ENCODE data around the gene FBXW2. TPM values are rescaled to one million over a fixed set of nuclear protein-coding genes. Genes with fewer than 3 reads are reported as not detected.

FBXW2 gene
- total RNA-seq, 2 donors from 2014 or later, result 63.2 to 77.1 TPM

GRCh38 chr9:120837921-120838320 is 44.7 kb upstream of the FBXW2 start:
- Histone ChIP-seq H3K4me3 (ENCODE audit: low read length) (no peak overlapping the region), H3K4me1 (ENCODE audit: control insufficient read depth, insufficient read depth, low read length) (no peaks in the 10 kb centered on the region), H3K9me3 (ENCODE audit: control insufficient read depth, low read length) (no peaks in the 10 kb centered on the region), H3K9ac (ENCODE audit: extremely low read depth, low read length, poor library complexity, severe bottlenecking) (no peak overlapping the region), H3K36me3 (ENCODE audit: control insufficient read depth, insufficient read depth, low read length) (peaks cover 39% of the 10 kb centered on the region), H3K27ac (ENCODE audit: low read depth, low read length) (no peak overlapping the region), H3K27me3 (ENCODE audit: control insufficient read depth, insufficient read depth, low read length, poor library complexity, severe bottlenecking) (no peaks in the 10 kb centered on the region)
- Mint-ChIP-seq H3K4me1 (peaks cover 22% of the 10 kb centered on the region), H3K27ac (no peak overlapping the region), H3K27me3 (ENCODE audit: insufficient read depth) (no peaks in the 10 kb centered on the region), H3K36me3 (ENCODE audit: low read depth) (peaks cover 32% of the 10 kb centered on the region), H3K4me3 (no peak overlapping the region), H3K9me3 (no peaks in the 10 kb centered on the region)
- no peak for DNase-seq
- no peak for TF ChIP-seq CTCF (conservative IDR thresholded peaks at IDR 0.05)
- 97 to 100% methylated on average over 3 of the region's 3 CpGs for WGBS, 2 experiments (ENCODE audit: insufficient coverage in 1 of 2, insufficient read length in 1 of 2)

- peak overlapping the region; percentile 11 for H3K27ac Mint-ChIP-seq
- Histone ChIP-seq H3K4me1 (ENCODE audit: control insufficient read depth, insufficient read depth, low read length) (no peaks in the 10 kb centered on the region), H3K27ac (ENCODE audit: low read depth, low read length) (no peak overlapping the region), H3K27me3 (ENCODE audit: control insufficient read depth, insufficient read depth, low read length, poor library complexity, severe bottlenecking) (no peaks in the 10 kb centered on the region), H3K4me3 (ENCODE audit: low read length) (no peak overlapping the region), H3K36me3 (ENCODE audit: control insufficient read depth, insufficient read depth, low read length) (peaks cover 70% of the 10 kb centered on the region), H3K9me3 (ENCODE audit: control insufficient read depth, low read length) (no peaks in the 10 kb centered on the region), H3K9ac (ENCODE audit: extremely low read depth, low read length, poor library complexity, severe bottlenecking) (no peak overlapping the region)
- no peak overlapping the region for H3K4me3 Mint-ChIP-seq
- H3K9me3 Mint-ChIP-seq, result no peaks in the 10 kb centered on the region
- peaks cover 59% of the 10 kb centered on the region for H3K36me3 Mint-ChIP-seq (ENCODE audit: low read depth)
- TF ChIP-seq CTCF (conservative IDR thresholded peaks at IDR 0.05), result no peak
- DNase-seq, result no peak
- peaks cover 6% of the 10 kb centered on the region for H3K4me1 Mint-ChIP-seq
- H3K27me3 Mint-ChIP-seq (ENCODE audit: insufficient read depth), result no peaks in the 10 kb centered on the region
- whole genome bisulfite sequencing, 2 experiments (ENCODE audit: insufficient coverage in 1 of 2, insufficient read length in 1 of 2), result 92 to 97% methylated on average over 3 to 7 of the region's 7 CpGs
Measured at GRCh38 chr9:120833325-120833724, 40.1 kb upstream of the FBXW2 start.

GRCh38 chr9:120832807-120833206 is 39.6 kb upstream of the FBXW2 start:
- Mint-ChIP-seq H3K9me3 (no peaks in the 10 kb centered on the region), H3K36me3 (ENCODE audit: low read depth) (peaks cover 59% of the 10 kb centered on the region), H3K4me3 (no peak overlapping the region), H3K27me3 (ENCODE audit: insufficient read depth) (no peaks in the 10 kb centered on the region), H3K4me1 (peaks cover 6% of the 10 kb centered on the region), H3K27ac (peak overlapping the region; percentile 11)
- Histone ChIP-seq H3K27me3 (ENCODE audit: control insufficient read depth, insufficient read depth, low read length, poor library complexity, severe bottlenecking) (no peaks in the 10 kb centered on the region), H3K27ac (ENCODE audit: low read depth, low read length) (no peak overlapping the region), H3K4me3 (ENCODE audit: low read length) (no peak overlapping the region), H3K4me1 (ENCODE audit: control insufficient read depth, insufficient read depth, low read length) (no peaks in the 10 kb centered on the region), H3K9me3 (ENCODE audit: control insufficient read depth, low read length) (no peaks in the 10 kb centered on the region), H3K9ac (ENCODE audit: extremely low read depth, low read length, poor library complexity, severe bottlenecking) (no peak overlapping the region), H3K36me3 (ENCODE audit: control insufficient read depth, insufficient read depth, low read length) (peaks cover 65% of the 10 kb centered on the region)
- TF ChIP-seq CTCF (conservative IDR thresholded peaks at IDR 0.05), result no peak
- DNase-seq, result no peak

Measured in endodermal cell (in vitro differentiated cells).